OCI-LY3 (cell line): ENCODE results near the gene EXD1.

Experiments
- H2AFZ ChIP-seq: fragments of 200-600, 300-600 bp; shearing (Covaris generic); 2 replicates; pipeline ENCODE4 v1.6.0; 2014; ENCODE audit warnings: antibody characterized with exemption, low read depth, low read length
- H3K27ac ChIP-seq: fragments of 200-600, 300-600 bp; sonication (generic); 2 replicates; pipeline ENCODE4 v1.5.1; 2014; ENCODE audit warnings: mild to moderate bottlenecking, low read length, moderate library complexity, mixed read lengths
- H3K27me3 ChIP-seq: fragments of 200-600, 300-600 bp; sonication (generic); 2 replicates; pipeline ENCODE4 v1.6.1; 2014; ENCODE audit warnings: low read depth, low read length, mixed read lengths
- H3K36me3 ChIP-seq: fragments of 200-600, 300-600 bp; sonication (generic); replicated peaks from 2 replicates; pipeline ENCODE3; 2014; ENCODE audit warnings: low read depth, low read length, mixed read lengths
- H3K4me1 ChIP-seq: fragments of 300-600, 200-600 bp; sonication (generic); 2 replicates; pipeline ENCODE4 v1.6.1; 2014; ENCODE audit warnings: low read length, mixed read lengths
- H3K4me2 ChIP-seq: fragments of 200-600, 300-600 bp; sonication (generic); 2 replicates; pipeline ENCODE4 v1.6.1; 2014; ENCODE audit warnings: low read length, mixed read lengths
- H3K4me3 ChIP-seq: fragments of 300-600, 200-600 bp; sonication (generic); 2 replicates; pipeline ENCODE4 v1.5.1; 2014; ENCODE audit warnings: antibody characterized with exemption, mild to moderate bottlenecking, low read length, moderate library complexity
- H3K79me2 ChIP-seq: fragments of 300-600, 200-600 bp; shearing (Covaris generic); 2 replicates; pipeline ENCODE4 v1.6.1; 2014; ENCODE audit warnings: mild to moderate bottlenecking, low read length, mixed read lengths
- H3K9ac ChIP-seq: fragments of 300-600, 200-600 bp; shearing (Covaris generic); 2 replicates; pipeline ENCODE4 v1.6.0; 2014; ENCODE audit warnings: mild to moderate bottlenecking, low read length, moderate library complexity
- H3K9me3 ChIP-seq: fragments of 200-600, 300-600 bp; shearing (Covaris generic); 2 replicates; pipeline ENCODE4 v1.6.1; 2014; ENCODE audit warnings: low read length, mixed read lengths; ENCODE audit not compliant: insufficient read depth
- H4K20me1 ChIP-seq: fragments of 200-600, 300-600 bp; sonication (generic); 2 replicates; pipeline ENCODE4 v1.6.1; 2016; ENCODE audit warnings: low read length, mixed read lengths; ENCODE audit not compliant: insufficient read depth
- EZH2phosphoT487 ChIP-seq: fragments of 200-600 bp; shearing (Covaris generic); IDR thresholded peaks from 2 replicates; pipeline ENCODE4 v1.6.1; 2018; ENCODE audit warnings: antibody characterized with exemption, mixed run types, low read depth
- TF ChIP-seq, protein P1 (sequence below): fragments of 200-600, 300-600 bp; sonication (generic); IDR thresholded peaks from 2 replicates; pipeline ENCODE4 v1.5.1; 2014; ENCODE audit warnings: antibody characterized with exemption, low read length, low read depth

EXD1 gene

DNA sequence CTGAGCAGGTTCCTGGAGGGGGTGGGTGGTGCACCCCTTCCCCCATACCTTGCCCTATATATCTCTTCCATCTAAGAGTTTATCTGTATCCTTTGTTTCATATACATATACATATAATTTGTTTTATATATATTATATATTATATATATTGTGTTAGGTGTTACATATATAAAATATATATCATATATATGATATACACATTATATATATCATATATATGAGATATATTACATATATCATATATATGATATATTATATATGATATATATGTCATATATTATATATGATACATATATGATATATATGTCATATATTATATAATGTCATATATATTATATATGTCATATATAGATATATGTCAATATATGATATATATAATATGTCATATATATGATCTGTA lies 31.1 kb downstream of the EXD1 start:
- Histone ChIP-seq H3K9ac (no peak overlapping the region), H3K4me3 (no peak overlapping the region), H3K4me1 (no peaks in the 10 kb centered on the region), H2AFZ (no peak overlapping the region), H3K4me2 (no peak overlapping the region), H3K27ac (no peak overlapping the region), H3K36me3 (no peaks in the 10 kb centered on the region), H3K79me2 (no peaks in the 10 kb centered on the region), H3K27me3 (no peaks in the 10 kb centered on the region), H4K20me1 (no peaks in the 10 kb centered on the region), H3K9me3 (no peaks in the 10 kb centered on the region)
- TF ChIP-seq, protein P1, sequence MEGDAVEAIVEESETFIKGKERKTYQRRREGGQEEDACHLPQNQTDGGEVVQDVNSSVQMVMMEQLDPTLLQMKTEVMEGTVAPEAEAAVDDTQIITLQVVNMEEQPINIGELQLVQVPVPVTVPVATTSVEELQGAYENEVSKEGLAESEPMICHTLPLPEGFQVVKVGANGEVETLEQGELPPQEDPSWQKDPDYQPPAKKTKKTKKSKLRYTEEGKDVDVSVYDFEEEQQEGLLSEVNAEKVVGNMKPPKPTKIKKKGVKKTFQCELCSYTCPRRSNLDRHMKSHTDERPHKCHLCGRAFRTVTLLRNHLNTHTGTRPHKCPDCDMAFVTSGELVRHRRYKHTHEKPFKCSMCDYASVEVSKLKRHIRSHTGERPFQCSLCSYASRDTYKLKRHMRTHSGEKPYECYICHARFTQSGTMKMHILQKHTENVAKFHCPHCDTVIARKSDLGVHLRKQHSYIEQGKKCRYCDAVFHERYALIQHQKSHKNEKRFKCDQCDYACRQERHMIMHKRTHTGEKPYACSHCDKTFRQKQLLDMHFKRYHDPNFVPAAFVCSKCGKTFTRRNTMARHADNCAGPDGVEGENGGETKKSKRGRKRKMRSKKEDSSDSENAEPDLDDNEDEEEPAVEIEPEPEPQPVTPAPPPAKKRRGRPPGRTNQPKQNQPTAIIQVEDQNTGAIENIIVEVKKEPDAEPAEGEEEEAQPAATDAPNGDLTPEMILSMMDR: no peak
- TF ChIP-seq EZH2phosphoT487: no peak

DNA sequence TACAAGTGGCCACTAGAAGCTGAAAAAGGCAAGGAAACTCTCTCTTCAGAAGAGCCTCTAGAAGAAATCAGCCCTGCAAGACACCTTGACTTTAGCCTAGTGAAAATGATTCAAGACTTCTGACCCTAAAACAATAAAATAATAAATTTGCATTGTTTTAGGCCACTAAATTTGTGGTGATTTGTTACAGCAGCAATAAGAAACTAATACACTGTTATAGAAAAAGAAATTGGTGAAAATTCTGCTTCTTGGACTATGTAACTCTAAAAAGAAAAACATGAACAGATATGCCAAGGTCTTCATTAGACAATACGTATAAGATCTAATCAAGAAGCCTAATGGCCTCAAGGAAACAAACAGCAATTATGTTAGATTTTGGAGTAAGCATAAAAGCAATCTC lies 36.1 kb downstream of the EXD1 start:
- H3K36me3 ChIP-seq: no peaks in the 10 kb centered on the region
- TF ChIP-seq, protein P1: no peak
- no peak for TF ChIP-seq EZH2phosphoT487
- H4K20me1 ChIP-seq: no peaks in the 10 kb centered on the region
- no peaks in the 10 kb centered on the region for H3K79me2 ChIP-seq
- no peak overlapping the region for H2AFZ ChIP-seq
- no peaks in the 10 kb centered on the region for H3K4me1 ChIP-seq
- no peak overlapping the region for H3K9ac ChIP-seq
- no peaks in the 10 kb centered on the region for H3K9me3 ChIP-seq
- H3K4me2 ChIP-seq: no peak overlapping the region
- H3K27me3 ChIP-seq: no peaks in the 10 kb centered on the region
- no peak overlapping the region for H3K27ac ChIP-seq
- H3K4me3 ChIP-seq: no peak overlapping the region

DNA sequence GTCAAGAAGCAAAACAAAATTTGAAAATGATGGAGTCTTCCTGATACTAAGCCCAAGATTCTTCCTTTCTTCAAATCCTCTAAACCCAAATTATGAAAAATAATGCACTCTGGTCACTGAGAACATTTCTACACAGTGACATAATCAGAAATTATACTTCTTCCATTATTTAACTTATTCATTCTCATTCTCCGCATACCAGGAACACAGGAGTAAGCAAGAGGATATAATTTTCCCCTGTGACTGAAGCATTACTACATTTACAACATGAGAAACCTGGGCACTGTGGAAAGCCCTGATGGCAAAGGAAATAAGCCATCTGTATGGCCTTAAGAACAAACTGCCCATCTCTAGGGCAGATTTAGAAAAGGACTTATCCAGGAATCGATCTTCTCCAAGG lies 47.0 kb downstream of the EXD1 start:
- no peak for TF ChIP-seq EZH2phosphoT487
- TF ChIP-seq, protein P1: no peak
- H3K9me3 ChIP-seq: no peaks in the 10 kb centered on the region
- no peaks in the 10 kb centered on the region for H3K79me2 ChIP-seq
- no peak overlapping the region for H2AFZ ChIP-seq
- no peak overlapping the region for H3K4me3 ChIP-seq
- no peak overlapping the region for H3K9ac ChIP-seq
- no peaks in the 10 kb centered on the region for H4K20me1 ChIP-seq
- H3K4me1 ChIP-seq: no peaks in the 10 kb centered on the region
- H3K36me3 ChIP-seq: no peaks in the 10 kb centered on the region
- H3K27me3 ChIP-seq: no peaks in the 10 kb centered on the region
- no peak overlapping the region for H3K27ac ChIP-seq
- no peak overlapping the region for H3K4me2 ChIP-seq

DNA sequence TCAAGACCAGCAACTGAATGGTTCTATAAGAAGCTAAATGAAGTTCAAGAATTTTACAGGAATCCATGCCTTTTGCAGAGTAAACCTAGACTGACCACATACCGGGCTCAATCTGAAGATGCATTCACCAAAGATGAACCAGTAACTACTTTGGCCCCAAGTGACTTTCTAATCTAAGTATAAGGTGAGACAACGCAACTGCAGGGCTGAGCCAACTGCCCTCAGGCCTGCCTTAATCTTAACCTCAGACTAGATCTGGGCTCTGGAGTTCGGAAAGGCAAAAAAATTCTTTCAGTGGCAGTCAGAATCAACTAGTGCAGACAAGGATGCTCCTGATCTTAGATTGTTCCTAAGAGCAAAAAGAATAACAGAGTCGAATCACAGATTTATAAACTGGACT lies 48.3 kb downstream of the EXD1 start:
- Histone ChIP-seq H3K27me3 (no peaks in the 10 kb centered on the region), H3K4me1 (no peaks in the 10 kb centered on the region), H2AFZ (no peak overlapping the region), H3K4me2 (no peak overlapping the region), H3K9me3 (no peaks in the 10 kb centered on the region), H3K79me2 (no peaks in the 10 kb centered on the region), H3K27ac (no peak overlapping the region), H3K36me3 (no peaks in the 10 kb centered on the region), H3K4me3 (no peak overlapping the region), H3K9ac (no peak overlapping the region), H4K20me1 (no peaks in the 10 kb centered on the region)
- TF ChIP-seq, protein P1: no peak
- no peak for TF ChIP-seq EZH2phosphoT487
